Thyroid gland (tissue), 4 donors: ENCODE measurements around the gene IL4R.

Source experiments
- CTCF ChIP-seq, 6 experiments: fragments of 200-600 bp in 3 of 6; fragments of 450-650 bp in 3 of 6; sonication (generic) in 3 of 6; IDR thresholded peaks; one replicate each; pipeline ENCODE4 v1.5.1; 2016 to 2019; ENCODE audit warnings: antibody characterized with exemption in 6 of 6, mild to moderate bottlenecking in 2 of 6, inconsistent platforms in 1 of 6, moderate library complexity in 1 of 6
- POLR2A ChIP-seq, 2 donors: fragments of 450-650 bp; IDR thresholded peaks; one replicate each; pipeline ENCODE4 v1.6.1; 2017; ENCODE audit warnings: antibody characterized with exemption in 2 of 2, mild to moderate bottlenecking in 2 of 2, moderate library complexity in 1 of 2

GRCh38 chr16:27313422-27314160 is at the start of gene IL4R:
- TF ChIP-seq POLR2A (IDR thresholded peaks at IDR 0.05), result peak in 1 of 2 donors; percentile 58
- TF ChIP-seq CTCF (IDR thresholded peaks at IDR 0.05), result no peak
